AG04449 (cell line): Measurements from ENCODE around the gene IFITM5.
"Not testable (repeated sequence)": the region's sequence is repeated elsewhere in the genome, so short reads cannot be mapped to it uniquely, and the experiment has no call there.

ENCODE experiments used
- CTCF ChIA-PET: fragments of 350-600 bp; formaldehyde crosslinking; extraction: SDS; loops from one replicate; lab custom pipeline; 2021; ENCODE audit warnings: antibody characterized with exemption; lab: Yijun Ruan, JAX
- POLR2A ChIA-PET: fragments of 400-600, 350-600 bp; formaldehyde crosslinking; extraction: SDS; loops from one replicate; lab custom pipeline; 2020; ENCODE audit warnings: antibody characterized with exemption, inconsistent platforms; lab: Yijun Ruan, JAX
- DNase-seq: peaks from one replicate; pipeline ENCODE4 v3.0.0-alpha.2; 2010; ENCODE audit warnings: low read depth, low spot score
- H3K4me3 ChIP-seq: 2 replicates; pipeline ENCODE4 v1.5.1; 2011; ENCODE audit warnings: low read depth, mild to moderate bottlenecking, control low read depth, low read length
- CTCF ChIP-seq: IDR thresholded peaks from one replicate; pipeline ENCODE4 v1.5.1; 2011; ENCODE audit warnings: mild to moderate bottlenecking, moderate library complexity, low read length, control low read depth, inconsistent platforms; ENCODE audit not compliant: insufficient read depth; ENCODE audit errors: missing control alignments

IFITM5 gene

GRCh38 chr11:308740-309665 lies 9.7 kb upstream of the IFITM5 start:
- H3K4me3 ChIP-seq: peak overlapping the region; percentile 67
- ChIA-PET POLR2A (interaction anchor here (0.7 kb wide), 1 partner anchor 44 kb away, joined by 3 read pairs; no protein-coding TSS in a partner anchor), CTCF (interaction anchor here (0.5 to 1.5 kb wide), 9 partner anchors 8 to 209 kb away, joined by 3 to 10 read pairs (median 3); no protein-coding TSS in a partner anchor)
- not testable (repeated sequence) for DNase-seq

GRCh38 chr11:307766-308708 lies 8.7 kb upstream of the IFITM5 start, which contains the start of gene IFITM2:
TSS of gene IFITM2 (plus strand) at chr11:307816. CDS start at chr11:308193, 377 bp downstream.
- POLR2A ChIA-PET: interaction anchor here (0.7 kb wide), 1 partner anchor 9 kb away, joined by 3 read pairs; no protein-coding TSS in a partner anchor
- H3K4me3 ChIP-seq: peak within 1 kb of the TSS; percentile 78
- CTCF ChIA-PET: interaction anchor here (1.4 to 5.3 kb wide), 8 partner anchors 8 to 211 kb away, joined by 4 to 69 read pairs (median 27); partner anchors contain the start of genes IFITM1 and PGGHG
- DNase-seq: not testable (repeated sequence)

- H3K4me3 ChIP-seq: no peak overlapping the region
- ChIA-PET CTCF (interaction anchor here (0.6 to 5.3 kb wide), 17 partner anchors 9 to 212 kb away, joined by 3 to 69 read pairs (median 6); partner anchors contain the start of genes B4GALNT4, IFITM1 and PGGHG), POLR2A (no interaction called here)
- TF ChIP-seq CTCF: no peak
- no peak for DNase-seq
Observed at GRCh38 chr11:306645-307371, 7.5 kb upstream of the IFITM5 start.

GRCh38 chr11:305844-306211 lies 6.5 kb upstream of the IFITM5 start:
- no peak overlapping the region for H3K4me3 ChIP-seq
- ChIA-PET POLR2A (interaction anchor here (0.6 kb wide), 1 partner anchor 91 kb away, joined by 3 read pairs; no protein-coding TSS in a partner anchor), CTCF (interaction anchor here (0.7 to 5.3 kb wide), 26 partner anchors 8 to 206 kb away, joined by 3 to 69 read pairs (median 6); partner anchors contain the start of genes B4GALNT4, IFITM1 and PGGHG)
- no peak for TF ChIP-seq CTCF
- DNase-seq: no peak

- TF ChIP-seq CTCF: peak; percentile 48
- peak; percentile 44 for DNase-seq
- ChIA-PET CTCF (interaction anchor here (0.7 to 5.3 kb wide), 29 partner anchors 8 to 213 kb away, joined by 3 to 69 read pairs (median 5); partner anchors contain the start of genes B4GALNT4, IFITM1 and PGGHG), POLR2A (interaction anchor here (0.6 kb wide), 1 partner anchor 92 kb away, joined by 3 read pairs; no protein-coding TSS in a partner anchor)
- no peak overlapping the region; the same call in 1 of the 2 replicates for H3K4me3 ChIP-seq
Observed at GRCh38 chr11:304915-305843, 5.9 kb upstream of the IFITM5 start.
